Measurements from ENCODE around the gene HES4. TPM values are rescaled to one million over a fixed set of nuclear protein-coding genes. Genes with fewer than 3 reads are reported as not detected.

HES4 gene, protein sequence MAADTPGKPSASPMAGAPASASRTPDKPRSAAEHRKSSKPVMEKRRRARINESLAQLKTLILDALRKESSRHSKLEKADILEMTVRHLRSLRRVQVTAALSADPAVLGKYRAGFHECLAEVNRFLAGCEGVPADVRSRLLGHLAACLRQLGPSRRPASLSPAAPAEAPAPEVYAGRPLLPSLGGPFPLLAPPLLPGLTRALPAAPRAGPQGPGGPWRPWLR
- polyA plus RNA-seq (ENCODE audit: insufficient read depth in 1 of 5, insufficient read length in 5 of 5, low replicate concordance in 1 of 5), result 10 to 100 TPM in 2 of 5 donors, 1 to 10 TPM in 3; 4.9 to 17.7 (median 5.7) TPM
- long read RNA-seq, donor 1, transcript HES4-202 (3 exons, 1,040 nt), result minor isoform, 5 of 46 reads
- long read RNA-seq, donor 1, transcript HES4-204 (3 exons, 667 nt), result minor isoform, 5 of 46 reads
- long read RNA-seq, donor 1, transcript HES4-203 (2 exons, 1,038 nt), result major isoform, 27 of 46 reads
- long read RNA-seq, donor 1, transcript HES4-201 (4 exons, 899 nt), result minor isoform, 9 of 46 reads
- long read RNA-seq, donor 1, partial matches to known transcripts, result 0 of 46 reads
- long read RNA-seq, donor 1, other reads (novel, unspliced or antisense), result 0 of 46 reads
- long read RNA-seq, donor 2, transcript HES4-203 (2 exons, 1,038 nt), result minor isoform, 10 of 27 reads
- long read RNA-seq, donor 2, transcript HES4-201 (4 exons, 899 nt), result major isoform, 11 of 27 reads
- long read RNA-seq, donor 2, partial matches to known transcripts, result 0 of 27 reads
- long read RNA-seq, donor 2, other reads (novel, unspliced or antisense), result 0 of 27 reads
- long read RNA-seq, donor 3, transcript HES4-203 (2 exons, 1,038 nt), result major isoform, 24 of 39 reads
- long read RNA-seq, donor 3, transcript HES4-201 (4 exons, 899 nt), result minor isoform, 9 of 39 reads
- long read RNA-seq, donor 3, partial matches to known transcripts, result 0 of 39 reads
- long read RNA-seq, donor 3, other reads (novel, unspliced or antisense), result 0 of 39 reads
- long read RNA-seq, donor 4, transcript HES4-203 (2 exons, 1,038 nt), result major isoform, 13 of 21 reads
- long read RNA-seq, donor 4, partial matches to known transcripts, result 0 of 21 reads
- long read RNA-seq, donor 4, other reads (novel, unspliced or antisense), result 0 of 21 reads
- long read RNA-seq, donor 5, transcript HES4-201 (4 exons, 899 nt), result minor isoform, 11 of 35 reads
- long read RNA-seq, donor 5, transcript HES4-203 (2 exons, 1,038 nt), result major isoform, 18 of 35 reads
- long read RNA-seq, donor 5, partial matches to known transcripts, result 0 of 35 reads
- long read RNA-seq, donor 5, other reads (novel, unspliced or antisense), result 0 of 35 reads
- long read RNA-seq, donor 6, transcript HES4-201 (4 exons, 899 nt), result major isoform, 17 of 37 reads
- long read RNA-seq, donor 6, transcript HES4-203 (2 exons, 1,038 nt), result minor isoform, 16 of 37 reads
- long read RNA-seq, donor 6, partial matches to known transcripts, result 0 of 37 reads
- long read RNA-seq, donor 6, other reads (novel, unspliced or antisense), result 0 of 37 reads
- long read RNA-seq, donor 7, transcript HES4-202 (3 exons, 1,040 nt), result major isoform, 6 of 18 reads
- long read RNA-seq, donor 7, transcript HES4-203 (2 exons, 1,038 nt), result major isoform, 6 of 18 reads
- long read RNA-seq, donor 7, partial matches to known transcripts, result 0 of 18 reads
- long read RNA-seq, donor 7, other reads (novel, unspliced or antisense), result 0 of 18 reads
- long read RNA-seq, donor 8, transcript HES4-203 (2 exons, 1,038 nt), result major isoform, 5 of 40 reads
- long read RNA-seq, donor 8, partial matches to known transcripts, result 0 of 40 reads
- long read RNA-seq, donor 8, other reads (novel, unspliced or antisense), result 27 of 40 reads

- peak; percentile 88 to 89 for DNase-seq
Observed at GRCh38 chr1:999725-1000356, at the start of gene HES4. Gene HES4, minus strand, starts transcription at chr1:1000097. Its CDS starts 124 bp downstream, at chr1:999973.

GRCh38 chr1:1048765-1049164 is 48.9 kb upstream of the HES4 start:
- no peak for DNase-seq

GRCh38 chr1:1047963-1048362 is 48.1 kb upstream of the HES4 start:
- DNase-seq, result no peak

- no peak for DNase-seq
Observed at GRCh38 chr1:1047407-1047806, 47.5 kb upstream of the HES4 start.

- no peak for DNase-seq
Observed at GRCh38 chr1:1046767-1047166, 46.9 kb upstream of the HES4 start.

DNA sequence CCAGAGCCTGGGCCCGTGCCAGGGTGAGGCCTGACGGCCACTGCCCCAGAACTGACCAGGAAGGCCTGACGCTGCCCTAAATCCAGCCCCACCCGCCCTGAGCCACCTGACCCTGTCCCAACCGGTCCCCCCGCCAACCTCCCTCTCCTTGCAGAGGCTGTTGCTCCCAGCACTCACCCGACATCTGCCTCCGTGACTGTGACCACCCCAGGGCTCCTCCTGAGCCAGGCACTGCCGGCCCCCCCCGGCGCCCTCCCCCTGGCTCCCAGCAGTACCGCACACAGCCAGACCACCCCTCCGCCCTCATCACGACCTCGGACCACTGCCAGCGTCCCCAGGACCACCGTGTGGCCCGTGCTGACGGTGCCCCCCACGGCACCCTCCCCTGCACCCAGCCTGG is 46.3 kb upstream of the HES4 start:
- DNase-seq, result no peak

DNA sequence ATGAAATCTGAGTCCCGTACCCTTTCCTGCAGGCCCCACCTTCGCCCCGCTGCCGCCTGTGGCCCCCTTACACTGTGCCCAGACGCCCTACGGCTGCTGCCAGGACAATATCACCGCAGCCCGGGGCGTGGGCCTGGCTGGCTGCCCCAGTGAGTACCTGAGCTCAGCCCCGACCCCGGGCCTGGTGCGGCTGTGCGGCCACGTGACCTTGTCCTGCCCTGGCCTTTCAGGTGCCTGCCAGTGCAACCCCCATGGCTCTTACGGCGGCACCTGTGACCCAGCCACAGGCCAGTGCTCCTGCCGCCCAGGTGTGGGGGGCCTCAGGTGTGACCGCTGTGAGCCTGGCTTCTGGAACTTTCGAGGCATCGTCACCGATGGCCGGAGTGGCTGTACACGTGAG is 45.2 kb upstream of the HES4 start:
- DNase-seq, result no peak

GRCh38 chr1:1044455-1045078 is 44.7 kb upstream of the HES4 start:
- no peak for DNase-seq

DNA sequence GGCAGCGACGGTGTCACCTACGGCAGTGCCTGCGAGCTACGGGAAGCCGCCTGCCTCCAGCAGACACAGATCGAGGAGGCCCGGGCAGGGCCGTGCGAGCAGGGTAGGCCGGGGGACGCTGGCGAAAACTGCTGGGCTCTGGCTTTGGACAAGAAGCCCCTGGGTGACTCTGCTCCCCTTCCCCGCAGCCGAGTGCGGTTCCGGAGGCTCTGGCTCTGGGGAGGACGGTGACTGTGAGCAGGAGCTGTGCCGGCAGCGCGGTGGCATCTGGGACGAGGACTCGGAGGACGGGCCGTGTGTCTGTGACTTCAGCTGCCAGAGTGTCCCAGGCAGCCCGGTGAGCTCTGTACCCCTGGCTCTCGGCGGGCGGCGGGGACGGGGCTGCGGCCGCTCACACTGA is 44.0 kb upstream of the HES4 start:
- DNase-seq, result no peak

GRCh38 chr1:1043411-1043810 is 43.5 kb upstream of the HES4 start:
- DNase-seq, result no peak

DNA sequence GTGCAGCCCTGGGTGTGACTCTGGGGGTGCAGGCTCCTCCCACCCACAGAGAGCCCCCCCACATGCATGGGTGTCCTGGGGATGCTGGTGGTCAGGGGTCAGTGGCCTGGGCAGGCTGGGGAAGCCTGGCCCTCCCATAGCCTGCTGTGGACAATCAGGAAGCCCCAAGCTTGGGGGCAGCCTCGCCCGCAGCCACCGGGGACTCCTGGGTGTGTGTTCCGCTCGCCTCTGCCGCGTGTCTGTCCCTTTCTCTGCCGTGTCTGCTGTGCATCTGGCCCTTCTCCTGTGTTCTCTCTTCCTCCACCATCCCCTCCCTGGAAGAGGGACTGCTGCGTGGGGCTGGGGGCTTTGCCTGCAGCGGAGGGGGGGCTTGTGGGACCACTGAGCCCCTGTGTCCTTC is 42.9 kb upstream of the HES4 start:
- DNase-seq, result no peak

- no peak for DNase-seq
Observed at GRCh38 chr1:1041873-1042272, 42.0 kb upstream of the HES4 start.

DNA sequence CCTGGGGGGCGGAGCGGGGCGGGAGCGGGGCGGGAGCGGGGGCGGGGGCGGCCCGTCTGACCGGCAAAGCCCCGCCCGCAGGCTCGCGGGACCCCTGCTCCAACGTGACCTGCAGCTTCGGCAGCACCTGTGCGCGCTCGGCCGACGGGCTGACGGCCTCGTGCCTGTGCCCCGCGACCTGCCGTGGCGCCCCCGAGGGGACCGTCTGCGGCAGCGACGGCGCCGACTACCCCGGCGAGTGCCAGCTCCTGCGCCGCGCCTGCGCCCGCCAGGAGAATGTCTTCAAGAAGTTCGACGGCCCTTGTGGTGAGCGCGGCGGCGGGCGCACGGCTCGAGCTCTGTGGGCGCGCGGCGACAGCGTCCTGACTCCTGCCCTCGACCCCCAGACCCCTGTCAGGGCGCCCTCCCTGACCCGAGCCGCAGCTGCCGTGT is 41.2 kb upstream of the HES4 start:
- DNase-seq, result no peak

DNA sequence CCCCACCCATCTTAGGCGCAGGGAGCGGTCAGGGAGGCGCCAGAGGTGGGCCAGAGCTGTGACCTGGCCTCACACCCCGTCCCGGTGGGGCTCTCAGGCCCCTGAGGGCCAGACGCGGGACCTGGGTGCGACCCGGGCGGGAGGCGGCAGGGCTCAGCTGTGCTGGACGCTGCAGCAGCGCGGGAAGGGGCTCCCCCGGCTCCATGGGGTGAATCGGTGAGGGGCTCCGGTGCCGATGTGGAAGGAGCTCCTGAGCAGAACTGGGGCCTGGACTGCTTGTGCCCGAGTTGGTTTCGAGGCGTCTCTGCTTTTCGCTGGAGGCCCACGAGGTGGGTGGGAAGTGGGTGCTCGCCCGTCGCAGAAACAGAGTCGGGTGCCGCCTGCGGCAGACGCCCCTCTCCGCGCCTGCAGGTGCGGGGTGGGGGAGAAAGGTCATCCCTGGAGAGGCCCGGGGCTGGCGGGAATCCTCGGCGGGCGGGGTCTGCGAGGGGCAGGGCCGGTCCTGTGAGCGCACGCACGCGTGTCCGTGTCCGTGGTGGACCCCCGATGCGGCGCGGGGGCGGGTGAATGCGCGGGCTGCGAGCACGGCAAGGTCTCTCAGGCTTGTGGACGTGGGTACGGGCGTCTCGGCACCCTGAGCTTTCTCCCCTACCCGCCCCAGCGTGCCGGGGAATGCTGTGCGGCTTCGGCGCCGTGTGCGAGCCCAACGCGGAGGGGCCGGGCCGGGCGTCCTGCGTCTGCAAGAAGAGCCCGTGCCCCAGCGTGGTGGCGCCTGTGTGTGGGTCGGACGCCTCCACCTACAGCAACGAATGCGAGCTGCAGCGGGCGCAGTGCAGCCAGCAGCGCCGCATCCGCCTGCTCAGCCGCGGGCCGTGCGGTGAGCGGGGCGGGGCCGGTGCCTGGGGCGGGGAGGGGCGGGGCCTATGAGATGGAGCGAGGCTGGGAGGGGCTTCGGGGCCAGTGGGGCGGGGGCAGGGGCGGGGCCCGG is 40.4 kb upstream of the HES4 start:
- peak; percentile 42 to 61 for DNase-seq

- DNase-seq, result no peak
Observed at GRCh38 chr1:1039145-1039910, 39.4 kb upstream of the HES4 start.

DNA sequence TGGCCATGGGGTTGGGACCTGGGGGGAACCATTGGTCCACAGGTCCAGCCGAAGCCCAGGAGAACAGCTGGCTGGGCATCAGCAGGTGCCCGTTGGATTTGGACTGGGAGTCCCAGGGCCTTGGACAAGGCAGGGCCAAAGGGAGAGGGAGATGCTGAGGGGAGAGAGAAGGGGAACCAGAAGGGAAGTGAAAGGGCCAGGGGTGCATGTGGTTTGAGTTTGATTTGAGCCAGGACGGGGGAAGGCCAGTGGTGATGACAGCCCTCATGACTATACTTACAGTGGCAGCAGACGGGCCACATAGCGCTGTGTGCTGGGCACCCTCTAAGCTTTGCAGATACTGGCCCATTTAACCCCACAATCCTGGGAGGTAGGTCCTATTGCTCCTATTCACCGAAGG is 38.8 kb upstream of the HES4 start:
- no peak for DNase-seq
